HepG2 (cell line): ENCODE results near the gene NOTUM. TPM values are rescaled to one million over a fixed set of nuclear protein-coding genes. Genes with fewer than 3 reads are reported as not detected.

Experiments
- HNF4G ChIP-seq, 2 experiments: sonication (generic) in 1 of 2; formaldehyde crosslinking in 1 of 2; IDR thresholded peaks; 2 replicates each; pipeline versions ENCODE4 v1.4.0 to v1.6.1; 2011 to 2020; ENCODE audit warnings: borderline replicate concordance in 2 of 2, low read depth in 2 of 2, mild to moderate bottlenecking in 2 of 2, low read length in 1 of 2, missing genetic modification reagents in 1 of 2, moderate library complexity in 1 of 2
- MYC ChIP-seq: sonication (generic); formaldehyde crosslinking; IDR thresholded peaks from 2 replicates; pipeline ENCODE4 v1.9.0; 2021; ENCODE audit warnings: missing genetic modification reagents, borderline replicate concordance
- NONO ChIP-seq, 2 experiments: fragments of 450-650 bp in 1 of 2; sonication (generic) in 1 of 2; formaldehyde crosslinking in 1 of 2; IDR thresholded peaks in 1 of 2; conservative IDR thresholded peaks in 1 of 2; 2 replicates each; pipeline versions ENCODE4 v1.6.1 to v1.8.0; 2017 to 2022; ENCODE audit warnings: mild to moderate bottlenecking in 1 of 2, missing genetic modification reagents in 1 of 2, moderate library complexity in 1 of 2
- POLR2AphosphoS5 ChIP-seq: IDR thresholded peaks from 2 replicates; pipeline ENCODE4 v1.6.1; 2012; ENCODE audit warnings: low read depth, low read length
- RBM22 ChIP-seq: fragments of 200-400 bp; formaldehyde crosslinking; optimal IDR thresholded peaks from 2 replicates; pipeline ENCODE3; 2017; ENCODE audit warnings: mild to moderate bottlenecking, low read length, moderate library complexity
- SRY ChIP-seq: sonication (generic); formaldehyde crosslinking; IDR thresholded peaks from 2 replicates; pipeline ENCODE4 v1.8.0; 2022; ENCODE audit warnings: mild to moderate bottlenecking, missing genetic modification reagents
- ZBTB33 ChIP-seq: sonication (generic); formaldehyde crosslinking; IDR thresholded peaks from 2 replicates; pipeline ENCODE4 v1.4.0; 2020; ENCODE audit warnings: missing genetic modification reagents
- ZEB1 ChIP-seq: IDR thresholded peaks from 2 replicates; pipeline ENCODE4 v1.6.1; 2012; ENCODE audit warnings: mild to moderate bottlenecking, low read depth, inconsistent platforms; ENCODE audit not compliant: insufficient replicate concordance
- ZNF274 ChIP-seq: sonication (generic); formaldehyde crosslinking; IDR thresholded peaks from 2 replicates; pipeline ENCODE4 v1.5.1; 2020; ENCODE audit warnings: mild to moderate bottlenecking, missing genetic modification reagents
- ZNF326 ChIP-seq: sonication (generic); formaldehyde crosslinking; IDR thresholded peaks from 2 replicates; pipeline ENCODE4 v1.4.0; 2020; ENCODE audit warnings: missing genetic modification reagents, borderline replicate concordance
- ZNF383 ChIP-seq: sonication (generic); formaldehyde crosslinking; IDR thresholded peaks from 2 replicates; pipeline ENCODE4 v1.4.0; 2020; ENCODE audit warnings: missing genetic modification reagents, mild to moderate bottlenecking, borderline replicate concordance
- ZNF607 ChIP-seq: sonication (generic); formaldehyde crosslinking; IDR thresholded peaks from 2 replicates; pipeline ENCODE4 v1.5.1; 2020; ENCODE audit warnings: missing genetic modification reagents, mild to moderate bottlenecking, borderline replicate concordance
- ZNF850 ChIP-seq: sonication (generic); formaldehyde crosslinking; conservative IDR thresholded peaks from 2 replicates; pipeline ENCODE4 v1.9.0; 2021; ENCODE audit warnings: mild to moderate bottlenecking, missing genetic modification reagents
- polyA plus RNA-seq, 8 experiments: library from polyadenylated mRNA; depleted of rRNA in 3 of 8; stranded (reverse) in 7 of 8; unstranded in 1 of 8; fragments of >200 nt; fragmentation: Illumina TruSeq in 4 of 8; extraction: Trizol in 4 of 8; gene quantifications; 2 replicates each; pipeline versions ENCODE4 v1.2.1 to v1.2.3, GENCODE V29; 2011 to 2016; ENCODE audit warnings: low read depth in 4 of 8, missing spikeins in 1 of 8, mixed read lengths in 1 of 8; ENCODE audit not compliant: insufficient read depth in 1 of 8
- total RNA-seq, 5 experiments: library from RNA; depleted of rRNA; stranded (reverse); fragments of >200 nt; fragmentation: Illumina TruSeq; extraction: Trizol; gene quantifications; 2 replicates each; pipeline ENCODE4 v1.2.3, GENCODE V29; 2016; ENCODE audit warnings: low read depth in 1 of 5
- TF ChIP-seq, protein P1 (sequence below): sonication (generic); formaldehyde crosslinking; IDR thresholded peaks from 2 replicates; pipeline ENCODE4 v1.4.0; 2020; ENCODE audit warnings: missing genetic modification reagents

NOTUM gene
- total and polyA plus RNA-seq, 2 of the 13 experiments (the other 11 are each of a cell fraction or from before 2014, with no cell fraction given) = 150 to 160 TPM

DNA sequence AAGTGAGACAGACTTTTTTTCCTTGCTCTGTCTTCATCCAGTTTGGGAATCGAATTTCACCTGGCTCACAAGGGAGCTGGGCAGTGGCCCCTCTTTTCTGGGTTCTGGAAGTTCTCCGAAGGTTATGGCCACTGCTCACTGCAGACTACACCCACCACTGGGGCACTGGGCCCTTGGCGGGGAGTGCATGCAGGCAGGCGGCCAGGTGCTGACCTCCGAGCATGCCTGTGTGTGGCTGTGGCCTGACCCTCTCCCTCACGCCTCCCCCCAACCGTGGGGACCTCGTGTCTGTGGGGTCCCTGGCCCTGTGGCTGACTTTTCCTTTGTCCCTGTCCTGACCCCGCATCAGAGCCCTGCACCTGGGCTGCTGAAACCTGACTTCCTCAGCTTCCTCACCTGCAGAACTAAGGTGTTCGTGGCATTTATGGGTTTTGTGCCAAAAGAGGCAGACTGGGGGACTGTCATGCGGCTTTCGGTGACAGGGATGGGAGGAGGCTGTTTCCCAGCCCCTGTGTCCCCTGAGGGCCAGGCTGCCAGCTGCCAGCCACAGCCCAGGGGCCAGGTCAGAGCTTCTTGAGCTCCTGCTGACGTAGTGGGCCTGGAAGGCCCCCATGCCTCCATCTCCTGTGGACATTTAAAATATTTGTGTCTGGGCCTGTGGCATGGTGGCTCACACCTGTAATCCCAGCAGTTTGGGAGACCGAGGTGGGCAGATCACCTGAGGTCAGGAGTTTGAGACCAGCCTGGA lies 37.9 kb upstream of the NOTUM start (continued):
- TF ChIP-seq ZNF383 = no peak
- 0 out of 2 replicates have a peak, but pooled peaks have one; percentile 2 for TF ChIP-seq SRY (CRISPR knock-in tag)
- TF ChIP-seq, protein P1, sequence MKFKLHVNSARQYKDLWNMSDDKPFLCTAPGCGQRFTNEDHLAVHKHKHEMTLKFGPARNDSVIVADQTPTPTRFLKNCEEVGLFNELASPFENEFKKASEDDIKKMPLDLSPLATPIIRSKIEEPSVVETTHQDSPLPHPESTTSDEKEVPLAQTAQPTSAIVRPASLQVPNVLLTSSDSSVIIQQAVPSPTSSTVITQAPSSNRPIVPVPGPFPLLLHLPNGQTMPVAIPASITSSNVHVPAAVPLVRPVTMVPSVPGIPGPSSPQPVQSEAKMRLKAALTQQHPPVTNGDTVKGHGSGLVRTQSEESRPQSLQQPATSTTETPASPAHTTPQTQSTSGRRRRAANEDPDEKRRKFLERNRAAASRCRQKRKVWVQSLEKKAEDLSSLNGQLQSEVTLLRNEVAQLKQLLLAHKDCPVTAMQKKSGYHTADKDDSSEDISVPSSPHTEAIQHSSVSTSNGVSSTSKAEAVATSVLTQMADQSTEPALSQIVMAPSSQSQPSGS (CRISPR knock-in tag) = 0 out of 2 replicates have a peak, but pooled peaks have one; percentile 5
- TF ChIP-seq ZNF607 (CRISPR knock-in tag) = 0 out of 2 replicates have a peak, but pooled peaks have one; percentile 49
- no peak for TF ChIP-seq ZEB1
- no peak for TF ChIP-seq ZNF326 (CRISPR knock-in tag)
- no peak for TF ChIP-seq POLR2AphosphoS5
- no peak; the same call in 1 of the 2 replicates for TF ChIP-seq ZNF274 (CRISPR knock-in tag)
- no peak for TF ChIP-seq HNF4G (IDR thresholded peaks at IDR 0.05; ENCODE audit: borderline replicate concordance, low read depth, low read length)
- no peak; the same call in 1 of the 2 replicates for TF ChIP-seq HNF4G (CRISPR knock-in tag; IDR thresholded peaks at IDR 0.05; ENCODE audit: borderline replicate concordance, low read depth)
- peak; percentile 91 for TF ChIP-seq ZBTB33 (CRISPR knock-in tag)
- peak; percentile 87 for TF ChIP-seq RBM22
- no peak for TF ChIP-seq NONO (IDR thresholded peaks at IDR 0.05)
- TF ChIP-seq NONO (CRISPR knock-in tag; conservative IDR thresholded peaks at IDR 0.05) = no peak
- peak; percentile 52; the same call in 1 of the 2 replicates for TF ChIP-seq MYC (CRISPR knock-in tag)
- no peak for TF ChIP-seq ZNF850 (CRISPR knock-in tag)
